ENCODE data around the gene COL18A1.
"Not testable (repeated sequence)": the region's sequence is repeated elsewhere in the genome, so short reads cannot be mapped to it uniquely, and the experiment has no call there.

The COL18A1 gene

GRCh38 chr21:45499201-45499750, 94.3 kb downstream of the COL18A1 start:
- Histone ChIP-seq H3K9me3 (ENCODE audit: control extremely low read depth in 1 of 5, control insufficient read depth in 4 of 5, insufficient read depth in 2 of 5, low read depth in 1 of 5, low read length in 4 of 5) (no peaks in the 10 kb centered on the region), H3K27me3 (replicated peaks in 2 of 5; ENCODE audit: control insufficient read depth in 4 of 5, insufficient read depth in 5 of 5, low read length in 4 of 5) (no peaks in the 10 kb centered on the region), H3K27ac (ENCODE audit: insufficient read depth in 1 of 2, low read depth in 1 of 2, low read length in 2 of 2, poor library complexity in 1 of 2, severe bottlenecking in 2 of 2) (no peak overlapping the region), H3K4me1 (ENCODE audit: control extremely low read depth in 1 of 4, control insufficient read depth in 4 of 4, insufficient read depth in 4 of 4, low read length in 3 of 4) (no peaks in the 10 kb centered on the region), H3K36me3 (ENCODE audit: control insufficient read depth in 4 of 4, insufficient read depth in 4 of 4, low read length in 3 of 4) (peaks cover 0 to 2% (median 0%) of the 10 kb centered on the region in 4 experiments), H3K4me3 (ENCODE audit: control insufficient read depth in 1 of 7, extremely low read depth in 1 of 7, insufficient read depth in 4 of 7, low read depth in 2 of 7, low read length in 6 of 7) (no peak overlapping the region)
- no peak for DNase-seq
- POLR2A ChIA-PET = no interaction called here
- WGBS (ENCODE audit: insufficient coverage) = 91% methylated on average over 25 of the region's 25 CpGs
- CTCF ChIA-PET = no interaction called here

- ChIA-PET POLR2A (no interaction called here), CTCF (no interaction called here)
- no CpG with 5 or more reads among the region's 6 CpGs for WGBS (ENCODE audit: insufficient coverage)
- Histone ChIP-seq H3K4me3 (ENCODE audit: control insufficient read depth in 1 of 7, extremely low read depth in 1 of 7, insufficient read depth in 4 of 7, low read depth in 2 of 7, low read length in 6 of 7) (no peak overlapping the region), H3K36me3 (ENCODE audit: control insufficient read depth in 4 of 4, insufficient read depth in 4 of 4, low read length in 3 of 4) (peaks cover 0 to 2% (median 0%) of the 10 kb centered on the region in 4 experiments), H3K9me3 (ENCODE audit: control extremely low read depth in 1 of 5, control insufficient read depth in 4 of 5, insufficient read depth in 2 of 5, low read depth in 1 of 5, low read length in 4 of 5) (no peaks in the 10 kb centered on the region), H3K27ac (ENCODE audit: insufficient read depth in 1 of 2, low read depth in 1 of 2, low read length in 2 of 2, poor library complexity in 1 of 2, severe bottlenecking in 2 of 2) (no peak overlapping the region), H3K4me1 (ENCODE audit: control extremely low read depth in 1 of 4, control insufficient read depth in 4 of 4, insufficient read depth in 4 of 4, low read length in 3 of 4) (no peaks in the 10 kb centered on the region), H3K27me3 (replicated peaks in 2 of 5; ENCODE audit: control insufficient read depth in 4 of 5, insufficient read depth in 5 of 5, low read length in 4 of 5) (no peaks in the 10 kb centered on the region)
- peak in 2 of 3 donors; percentile 28 to 55 for DNase-seq
These were observed 95.1 kb downstream of the COL18A1 start for GRCh38 chr21:45499970-45500577.

- H3K4me1 ChIP-seq (ENCODE audit: control extremely low read depth in 1 of 4, control insufficient read depth in 4 of 4, insufficient read depth in 4 of 4, low read length in 3 of 4); H3K27me3 ChIP-seq (replicated peaks in 2 of 5; ENCODE audit: control insufficient read depth in 4 of 5, insufficient read depth in 5 of 5, low read length in 4 of 5); H3K9me3 ChIP-seq (ENCODE audit: control extremely low read depth in 1 of 5, control insufficient read depth in 4 of 5, insufficient read depth in 2 of 5, low read depth in 1 of 5, low read length in 4 of 5); H3K27ac ChIP-seq (ENCODE audit: insufficient read depth in 1 of 2, low read depth in 1 of 2, low read length in 2 of 2, poor library complexity in 1 of 2, severe bottlenecking in 2 of 2); H3K36me3 ChIP-seq (ENCODE audit: control insufficient read depth in 4 of 4, insufficient read depth in 4 of 4, low read length in 3 of 4); H3K4me3 ChIP-seq (ENCODE audit: control insufficient read depth in 1 of 7, extremely low read depth in 1 of 7, insufficient read depth in 4 of 7, low read depth in 2 of 7, low read length in 6 of 7); CTCF ChIA-PET: not testable (repeated sequence)
- POLR2A ChIA-PET = interaction anchor here (1.0 kb wide), 1 partner anchor 18 kb away, joined by 3 read pairs; no protein-coding TSS in a partner anchor
- DNase-seq = peak in 1 of 3 donors; percentile 41
- 82% methylated on average over 14 of the region's 20 CpGs for WGBS (ENCODE audit: insufficient coverage)
These were observed 96.4 kb downstream of the COL18A1 start for GRCh38 chr21:45501081-45502005.

- Histone ChIP-seq H3K9me3 (ENCODE audit: control extremely low read depth in 1 of 5, control insufficient read depth in 4 of 5, insufficient read depth in 2 of 5, low read depth in 1 of 5, low read length in 4 of 5) (no peaks in the 10 kb centered on the region), H3K4me1 (ENCODE audit: control extremely low read depth in 1 of 4, control insufficient read depth in 4 of 4, insufficient read depth in 4 of 4, low read length in 3 of 4) (no peaks in the 10 kb centered on the region), H3K36me3 (ENCODE audit: control insufficient read depth in 4 of 4, insufficient read depth in 4 of 4, low read length in 3 of 4) (peaks cover 0 to 2% (median 0%) of the 10 kb centered on the region in 4 experiments), H3K4me3 (ENCODE audit: control insufficient read depth in 1 of 7, extremely low read depth in 1 of 7, insufficient read depth in 4 of 7, low read depth in 2 of 7, low read length in 6 of 7) (no peak overlapping the region), H3K27ac (ENCODE audit: insufficient read depth in 1 of 2, low read depth in 1 of 2, low read length in 2 of 2, poor library complexity in 1 of 2, severe bottlenecking in 2 of 2) (no peak overlapping the region), H3K27me3 (replicated peaks in 2 of 5; ENCODE audit: control insufficient read depth in 4 of 5, insufficient read depth in 5 of 5, low read length in 4 of 5) (no peaks in the 10 kb centered on the region)
- CTCF ChIA-PET = no interaction called here
- DNase-seq = no peak
- WGBS (ENCODE audit: insufficient coverage) = 84% methylated on average over 5 of the region's 13 CpGs
- POLR2A ChIA-PET = interaction anchor here (1.0 kb wide), 1 partner anchor 19 kb away, joined by 3 read pairs; no protein-coding TSS in a partner anchor
These were observed 97.0 kb downstream of the COL18A1 start for GRCh38 chr21:45502006-45502345.

GRCh38 chr21:45502600-45502999, 97.6 kb downstream of the COL18A1 start:
- Histone ChIP-seq H3K27ac (ENCODE audit: insufficient read depth in 1 of 2, low read depth in 1 of 2, low read length in 2 of 2, poor library complexity in 1 of 2, severe bottlenecking in 2 of 2) (no peak overlapping the region), H3K4me1 (ENCODE audit: control extremely low read depth in 1 of 4, control insufficient read depth in 4 of 4, insufficient read depth in 4 of 4, low read length in 3 of 4) (no peaks in the 10 kb centered on the region), H3K9me3 (ENCODE audit: control extremely low read depth in 1 of 5, control insufficient read depth in 4 of 5, insufficient read depth in 2 of 5, low read depth in 1 of 5, low read length in 4 of 5) (no peaks in the 10 kb centered on the region), H3K27me3 (replicated peaks in 2 of 5; ENCODE audit: control insufficient read depth in 4 of 5, insufficient read depth in 5 of 5, low read length in 4 of 5) (no peaks in the 10 kb centered on the region), H3K36me3 (ENCODE audit: control insufficient read depth in 4 of 4, insufficient read depth in 4 of 4, low read length in 3 of 4) (peaks cover 0 to under 1% (median 0%) of the 10 kb centered on the region in 4 experiments), H3K4me3 (ENCODE audit: control insufficient read depth in 1 of 7, extremely low read depth in 1 of 7, insufficient read depth in 4 of 7, low read depth in 2 of 7, low read length in 6 of 7) (no peak overlapping the region)
- CTCF ChIA-PET = no interaction called here
- POLR2A ChIA-PET = interaction anchor here (1.0 kb wide), 1 partner anchor 19 kb away, joined by 3 read pairs; no protein-coding TSS in a partner anchor
- DNase-seq = no peak
- WGBS (ENCODE audit: insufficient coverage) = 95% methylated on average over 8 of the region's 10 CpGs

- POLR2A ChIA-PET; DNase-seq; H3K4me3 ChIP-seq (ENCODE audit: control insufficient read depth in 1 of 7, extremely low read depth in 1 of 7, insufficient read depth in 4 of 7, low read depth in 2 of 7, low read length in 6 of 7); CTCF ChIA-PET; H3K36me3 ChIP-seq (ENCODE audit: control insufficient read depth in 4 of 4, insufficient read depth in 4 of 4, low read length in 3 of 4); H3K4me1 ChIP-seq (ENCODE audit: control extremely low read depth in 1 of 4, control insufficient read depth in 4 of 4, insufficient read depth in 4 of 4, low read length in 3 of 4); H3K27me3 ChIP-seq (replicated peaks in 2 of 5; ENCODE audit: control insufficient read depth in 4 of 5, insufficient read depth in 5 of 5, low read length in 4 of 5); H3K9me3 ChIP-seq (ENCODE audit: control extremely low read depth in 1 of 5, control insufficient read depth in 4 of 5, insufficient read depth in 2 of 5, low read depth in 1 of 5, low read length in 4 of 5); H3K27ac ChIP-seq (ENCODE audit: insufficient read depth in 1 of 2, low read depth in 1 of 2, low read length in 2 of 2, poor library complexity in 1 of 2, severe bottlenecking in 2 of 2): not testable (repeated sequence)
- no CpG with 5 or more reads among the region's 4 CpGs for WGBS (ENCODE audit: insufficient coverage)
These were observed 98.3 kb downstream of the COL18A1 start for GRCh38 chr21:45503226-45503625.

GRCh38 chr21:45504021-45504515, 99.1 kb downstream of the COL18A1 start:
- POLR2A ChIA-PET = no interaction called here
- H3K36me3 ChIP-seq (ENCODE audit: control insufficient read depth in 4 of 4, insufficient read depth in 4 of 4, low read length in 3 of 4) = no peaks in the 10 kb centered on the region
- CTCF ChIA-PET = no interaction called here
- 91% methylated on average over 9 of the region's 22 CpGs for WGBS (ENCODE audit: insufficient coverage)
- DNase-seq = no peak
- H3K27me3 ChIP-seq (replicated peaks in 2 of 5; ENCODE audit: control insufficient read depth in 4 of 5, insufficient read depth in 5 of 5, low read length in 4 of 5) = no peaks in the 10 kb centered on the region
- H3K4me3 ChIP-seq (ENCODE audit: control insufficient read depth in 1 of 7, extremely low read depth in 1 of 7, insufficient read depth in 4 of 7, low read depth in 2 of 7, low read length in 6 of 7) = no peak overlapping the region
- no peak overlapping the region for H3K27ac ChIP-seq (ENCODE audit: insufficient read depth in 1 of 2, low read depth in 1 of 2, low read length in 2 of 2, poor library complexity in 1 of 2, severe bottlenecking in 2 of 2)
- no peaks in the 10 kb centered on the region for H3K9me3 ChIP-seq (ENCODE audit: control extremely low read depth in 1 of 5, control insufficient read depth in 4 of 5, insufficient read depth in 2 of 5, low read depth in 1 of 5, low read length in 4 of 5)
- H3K4me1 ChIP-seq (ENCODE audit: control extremely low read depth in 1 of 4, control insufficient read depth in 4 of 4, insufficient read depth in 4 of 4, low read length in 3 of 4) = no peaks in the 10 kb centered on the region

Data from common myeloid progenitor, CD34-positive (primary cell).